Dermis microvascular lymphatic vessel endothelial cell (primary cell): ENCODE measurements around the gene ORAI1. TPM values are rescaled to one million over a fixed set of nuclear protein-coding genes. Genes with fewer than 3 reads are reported as not detected.
A peak's percentile ranks its signal among the peaks of the same experiment; 100 is the strongest.
"Not testable (repeated sequence)": the region's sequence is repeated elsewhere in the genome, so short reads cannot be mapped to it uniquely, and the experiment has no call there.

Experiments used
- DNase-seq, 2 donors: peaks; one replicate each; pipeline versions ENCODE4 v3.0.0 to v3.0.0-alpha.2; 2010; ENCODE audit warnings: low read depth in 2 of 2
- total RNA-seq: library from RNA; depleted of rRNA; stranded (reverse); fragments of >200 nt; gene quantifications from 2 replicates; pipeline ENCODE4 v1.2.1, GENCODE V29; 2014

ORAI1 gene
- total RNA-seq, 1 donor from 2014 or later, result 8.1 TPM

- DNase-seq, result no peak
Measured at GRCh38 chr12:121603581-121603980, 22.7 kb upstream of the ORAI1 start.

- no peak for DNase-seq
Measured at GRCh38 chr12:121608301-121608700, 18.0 kb upstream of the ORAI1 start.

- no peak for DNase-seq
Measured at GRCh38 chr12:121610239-121611149, 15.8 kb upstream of the ORAI1 start.

GRCh38 chr12:121611306-121611705, 15.0 kb upstream of the ORAI1 start:
- DNase-seq, result no peak

GRCh38 chr12:121613462-121613861, 12.9 kb upstream of the ORAI1 start:
- DNase-seq, result no peak

- DNase-seq, result no peak
Measured at GRCh38 chr12:121614872-121615467, 11.4 kb upstream of the ORAI1 start.

- DNase-seq, result no peak
Measured at GRCh38 chr12:121618659-121619233, 7.6 kb upstream of the ORAI1 start.

GRCh38 chr12:121620333-121620891, 5.9 kb upstream of the ORAI1 start:
- no peak for DNase-seq

GRCh38 chr12:121626853-121627640, 717 bp downstream of the ORAI1 start:
- DNase-seq, result peak; percentile 18 to 67

GRCh38 chr12:121628037-121628436, 1.7 kb downstream of the ORAI1 start:
- DNase-seq, result no peak

GRCh38 chr12:121628536-121628935, 2.2 kb downstream of the ORAI1 start:
- no peak for DNase-seq

- no peak for DNase-seq
Measured at GRCh38 chr12:121630791-121631355, 4.5 kb downstream of the ORAI1 start.

- DNase-seq, result no peak
Measured at GRCh38 chr12:121632069-121632970, 6.0 kb downstream of the ORAI1 start.

GRCh38 chr12:121633833-121634196, 7.5 kb downstream of the ORAI1 start:
- DNase-seq, result not testable (repeated sequence)

GRCh38 chr12:121634836-121635235, 8.5 kb downstream of the ORAI1 start:
- DNase-seq, result no peak

- DNase-seq, result no peak
Measured at GRCh38 chr12:121637231-121637914, 11.0 kb downstream of the ORAI1 start.

- DNase-seq, result no peak
Measured at GRCh38 chr12:121638298-121639202, 12.2 kb downstream of the ORAI1 start.

- no peak for DNase-seq
Measured at GRCh38 chr12:121641343-121641630, 15.0 kb downstream of the ORAI1 start.
